Middle frontal gyrus (tissue), 1 donor: Measurements from ENCODE around the gene MACROD2.

ENCODE experiments used
- DNase-seq: peaks from one replicate; pipeline ENCODE4 v3.0.0-alpha.2; 2015; ENCODE audit warnings: low spot score; ENCODE audit errors: extremely low spot score

The MACROD2 gene

DNA sequence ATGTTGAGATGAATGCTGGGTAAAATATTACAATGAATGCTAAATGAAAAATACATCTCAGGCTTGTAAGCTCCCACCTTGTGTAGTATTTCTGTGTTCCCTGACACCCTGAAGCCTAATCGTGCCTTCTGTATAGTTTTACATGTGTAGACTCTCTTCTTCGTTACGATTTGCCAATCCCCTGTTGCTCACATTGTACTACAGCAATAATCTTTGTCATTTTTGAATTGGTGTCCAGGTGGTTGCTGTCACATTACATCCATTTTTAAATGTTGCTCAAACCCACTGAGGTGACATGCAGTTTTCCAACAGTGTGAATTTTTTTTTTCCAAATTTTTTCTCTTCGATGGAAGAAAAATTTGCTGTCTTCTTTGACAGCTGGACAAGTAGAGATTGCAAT lies 642.1 kb downstream of the MACROD2 start:
- no peak for DNase-seq

DNA sequence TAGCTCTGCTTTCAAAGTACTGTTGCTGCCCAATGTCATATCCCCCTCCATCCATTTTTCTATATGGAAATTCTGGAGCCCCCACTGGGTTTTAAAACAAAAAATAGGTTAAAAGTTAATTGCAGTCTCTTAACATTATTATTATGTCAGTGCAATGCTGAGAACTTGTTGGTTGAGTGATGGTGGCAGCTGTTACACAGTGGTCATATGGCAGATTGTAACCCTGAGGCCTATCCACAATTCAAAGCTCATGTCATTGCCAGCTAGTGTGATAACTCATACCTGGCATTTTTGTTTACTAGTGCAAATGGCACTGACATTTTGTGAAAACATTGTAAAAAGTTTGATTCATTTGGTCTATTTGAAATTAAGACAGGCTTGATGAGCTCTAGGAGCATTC lies 647.8 kb downstream of the MACROD2 start:
- DNase-seq: no peak

DNA sequence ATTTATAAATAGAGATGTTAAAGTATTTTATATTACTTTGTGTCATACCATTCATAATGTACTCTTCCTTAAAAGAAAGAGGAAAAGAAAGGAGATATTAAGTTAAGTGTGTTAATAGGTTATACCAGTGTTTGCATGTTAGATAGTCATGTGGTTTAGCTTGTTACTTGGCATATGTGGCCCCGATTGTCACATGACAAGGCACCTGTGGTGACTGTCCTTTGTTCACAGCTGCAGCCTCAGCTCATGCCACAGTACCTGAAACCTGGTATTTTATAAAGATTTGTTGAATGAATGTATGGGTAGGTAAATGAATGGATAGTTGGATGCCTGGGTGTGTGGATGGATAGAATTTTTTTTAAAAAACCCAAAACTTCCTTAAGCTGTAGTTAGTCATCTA lies 648.2 kb downstream of the MACROD2 start:
- no peak for DNase-seq

DNA sequence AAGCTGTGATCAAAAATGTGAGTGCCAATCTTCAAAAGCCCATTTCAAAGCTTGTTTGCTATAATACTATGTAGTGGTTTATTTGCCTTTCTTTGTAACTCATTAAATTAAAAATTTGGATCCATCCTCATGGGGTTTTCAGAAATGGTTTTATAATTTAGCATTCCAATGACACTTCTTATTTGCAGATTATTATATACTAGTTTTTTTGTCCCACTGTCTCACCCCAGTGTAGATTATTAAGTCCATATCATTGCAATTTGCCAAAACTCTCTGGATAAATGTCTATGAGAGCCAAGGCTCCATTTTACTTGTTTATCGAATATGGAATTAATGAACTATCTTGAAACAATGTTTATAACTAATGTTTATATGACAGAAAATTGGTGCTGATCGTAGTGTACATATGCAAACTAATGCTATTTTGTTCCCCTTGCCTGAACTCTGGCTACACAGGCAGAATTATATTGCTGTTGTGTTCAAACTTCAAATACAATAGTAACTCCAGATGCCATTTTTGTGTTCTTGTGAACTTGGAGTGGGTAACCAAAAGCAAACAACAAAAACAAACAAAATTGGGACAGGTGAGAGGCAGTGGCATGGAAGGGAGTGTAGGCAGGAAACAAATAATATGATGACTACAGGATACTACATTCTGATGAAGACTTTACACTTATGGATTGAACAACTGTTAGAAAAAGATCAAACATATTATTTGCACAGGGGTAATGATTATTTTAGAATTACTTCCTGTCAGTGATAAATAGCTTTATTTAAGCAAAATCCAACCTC lies 649.2 kb downstream of the MACROD2 start:
- DNase-seq: no peak

DNA sequence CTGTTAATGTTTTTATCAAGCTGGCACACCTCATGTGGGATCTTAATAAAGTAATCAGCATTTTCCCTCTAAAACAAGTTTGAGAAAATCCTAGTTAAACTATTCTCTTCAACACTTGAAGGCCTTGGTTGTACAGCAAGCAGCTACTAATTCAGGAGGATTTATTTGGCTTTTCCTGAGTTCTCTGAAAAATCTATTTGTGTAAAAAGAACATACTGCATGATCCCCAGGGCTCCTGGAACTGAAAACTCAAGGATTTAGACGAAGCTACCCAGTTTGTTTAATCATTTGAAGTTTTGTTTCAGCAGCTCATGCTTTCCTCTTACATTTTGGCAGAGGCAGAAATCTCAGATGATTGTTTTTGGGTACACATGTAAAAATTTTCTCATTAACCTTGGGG lies 651.7 kb downstream of the MACROD2 start:
- DNase-seq: no peak

DNA sequence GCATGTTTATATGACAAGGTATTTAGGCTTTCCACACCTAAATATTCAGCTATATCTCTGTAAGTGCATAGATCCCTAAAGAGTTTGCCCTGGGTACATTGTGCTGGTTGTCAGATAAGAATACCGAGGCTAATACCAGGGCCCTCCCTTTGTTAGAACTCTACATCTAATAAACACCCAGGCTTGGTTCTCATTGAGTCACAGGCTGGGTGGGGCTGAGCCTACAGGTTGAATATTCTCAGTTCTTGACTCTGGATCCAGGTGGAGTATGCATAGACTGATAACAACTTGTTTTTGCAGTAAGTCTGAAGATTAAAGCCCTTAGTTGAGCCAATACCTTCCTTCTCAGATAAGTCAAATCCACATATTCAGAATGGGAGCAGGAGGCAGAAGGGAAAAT lies 654.3 kb downstream of the MACROD2 start:
- DNase-seq: no peak

DNA sequence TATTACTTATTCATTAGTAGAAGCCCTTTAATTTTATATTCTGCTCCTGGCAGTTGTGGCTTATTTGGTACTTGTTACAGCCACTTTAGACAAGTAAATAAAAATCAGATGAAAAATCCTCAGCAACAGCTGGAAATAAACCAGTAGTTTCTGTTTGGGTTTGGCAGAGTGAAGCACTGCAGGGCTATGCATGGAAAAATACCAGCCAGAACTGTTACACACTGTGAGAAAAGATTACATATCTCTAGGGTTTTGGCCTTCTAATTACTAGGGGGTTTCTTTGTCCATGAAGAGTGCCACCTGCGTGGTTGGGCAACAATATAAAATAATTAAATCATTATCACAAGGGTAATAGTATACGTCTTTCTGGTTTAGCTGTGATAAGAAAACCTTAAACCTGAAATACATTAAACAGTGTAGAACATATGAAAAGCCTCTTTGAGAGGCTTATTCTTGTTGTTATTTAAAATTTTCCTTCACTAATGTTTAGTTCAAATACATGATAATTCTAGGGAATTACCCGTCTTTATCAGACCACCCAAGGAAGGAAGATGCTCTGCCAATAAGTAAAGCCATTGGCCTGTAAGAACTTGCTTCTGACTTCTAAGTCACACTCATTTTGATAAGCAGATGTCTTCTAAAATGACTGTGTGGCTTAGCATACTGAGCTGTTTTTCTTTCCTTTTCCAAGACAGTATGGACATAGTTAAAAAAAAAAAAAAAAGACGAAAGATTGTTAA lies 662.1 kb downstream of the MACROD2 start:
- DNase-seq: no peak

DNA sequence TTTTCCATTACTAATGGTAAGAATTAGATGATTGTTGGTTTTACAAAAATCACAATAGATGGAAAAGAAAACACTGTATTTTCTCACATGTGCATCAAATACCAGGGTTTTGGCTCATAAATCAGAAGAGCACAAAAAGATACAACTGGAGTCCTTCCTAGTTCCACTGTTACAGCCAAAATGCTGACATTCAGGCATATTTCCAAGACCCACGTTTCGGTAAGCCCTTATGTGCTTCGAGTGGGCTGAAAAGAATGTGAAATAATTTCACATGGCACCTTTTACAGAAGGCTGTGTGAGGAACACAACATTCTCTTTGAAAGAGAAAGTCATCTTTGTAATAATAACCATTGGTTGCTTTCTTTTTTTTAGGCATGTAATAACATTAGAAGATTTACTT lies 668.8 kb downstream of the MACROD2 start:
- DNase-seq: no peak

DNA sequence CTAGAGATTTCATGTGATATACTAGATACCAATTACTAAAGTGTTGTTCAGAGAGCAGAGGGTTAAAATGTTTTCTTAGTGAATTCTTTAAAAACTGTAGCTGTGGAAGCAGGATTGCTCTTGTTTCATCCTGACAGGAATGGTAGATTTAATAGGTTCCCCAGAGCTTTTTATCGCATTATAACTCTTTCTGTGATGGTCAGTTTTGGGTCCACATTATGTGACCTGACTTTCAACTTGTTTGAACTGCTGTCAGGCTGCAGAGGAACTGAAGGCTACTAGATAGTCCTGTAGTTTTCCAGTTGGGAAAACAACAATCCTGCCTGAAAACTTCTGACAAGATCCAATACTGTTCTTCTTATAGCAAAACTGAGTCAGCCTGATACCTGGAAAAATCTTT lies 671.4 kb downstream of the MACROD2 start:
- DNase-seq: no peak

DNA sequence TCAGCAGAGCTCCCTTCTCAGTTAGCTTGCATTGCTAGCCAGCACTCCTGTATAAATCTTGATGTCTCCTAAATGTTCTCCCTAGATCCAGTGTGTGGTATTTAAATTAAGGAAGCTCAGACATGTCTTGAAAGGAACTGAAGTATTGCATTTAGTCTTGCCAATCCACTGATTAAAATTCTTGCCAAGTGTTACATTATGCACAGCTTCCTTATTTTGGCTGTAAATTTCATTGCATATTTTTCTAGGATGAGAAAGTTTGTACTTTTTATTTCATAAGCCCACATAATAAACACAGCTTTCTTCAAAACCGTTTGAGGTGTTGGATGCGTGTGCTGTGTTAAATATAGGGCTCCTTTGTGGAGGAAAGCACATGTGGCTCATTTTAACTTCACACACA lies 671.9 kb downstream of the MACROD2 start:
- DNase-seq: peak; percentile 37

DNA sequence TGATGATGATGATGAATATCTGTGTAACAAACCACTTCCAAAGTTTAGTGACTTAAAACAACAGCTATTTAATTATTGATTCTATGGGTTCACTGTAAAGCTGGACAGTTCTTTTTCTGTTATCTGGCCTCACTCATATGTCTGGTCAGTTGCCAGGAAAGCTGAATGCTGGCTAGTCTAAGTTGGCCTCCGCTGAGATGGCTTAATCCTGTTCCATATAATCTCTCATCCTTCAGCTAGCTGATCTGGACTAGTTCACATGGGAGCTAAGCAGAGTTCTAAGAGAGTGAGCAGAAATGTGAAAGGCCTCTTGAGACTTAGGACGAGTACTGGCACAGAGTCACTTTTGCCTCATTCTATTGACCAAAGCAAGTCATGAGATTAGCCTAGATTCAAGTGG lies 676.8 kb downstream of the MACROD2 start:
- no peak for DNase-seq

DNA sequence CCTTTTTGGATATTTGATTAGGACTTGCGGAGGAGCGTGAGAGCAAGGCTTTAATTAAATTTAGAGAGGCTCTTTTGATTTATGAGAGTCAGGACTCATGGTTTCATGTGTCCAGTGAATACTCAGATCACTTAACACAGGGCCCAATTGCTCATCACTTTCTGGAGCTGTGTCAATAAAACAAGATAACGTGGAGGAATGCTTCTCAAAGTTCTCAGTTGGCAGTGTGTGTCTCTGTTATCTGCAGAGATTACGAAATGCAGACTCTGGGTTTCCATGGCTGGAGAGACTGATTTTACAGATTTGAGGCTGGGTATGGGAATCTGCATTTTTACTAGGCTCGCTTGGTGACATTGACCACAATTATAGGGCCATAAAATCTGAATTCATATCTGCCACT lies 677.8 kb downstream of the MACROD2 start:
- DNase-seq: no peak

DNA sequence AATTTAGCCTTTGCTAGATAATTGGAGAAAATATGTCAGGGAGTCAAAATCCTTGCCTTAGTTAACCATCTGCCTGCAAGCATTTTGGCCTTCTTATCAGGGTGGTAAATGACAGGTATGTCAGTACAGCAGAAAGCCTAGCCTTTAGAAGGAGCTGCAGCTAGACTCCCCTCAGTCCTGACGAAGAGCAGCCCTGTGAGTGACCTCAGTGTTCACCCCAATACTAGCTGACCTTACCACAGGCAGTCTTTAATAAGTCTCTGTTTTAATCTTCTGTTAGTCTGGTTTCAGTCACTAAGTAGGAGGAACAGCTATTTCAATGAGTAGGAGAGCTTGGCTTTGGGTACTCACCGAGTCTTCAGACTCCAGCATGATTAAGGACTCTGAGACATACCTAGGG lies 682.1 kb downstream of the MACROD2 start:
- DNase-seq: no peak

DNA sequence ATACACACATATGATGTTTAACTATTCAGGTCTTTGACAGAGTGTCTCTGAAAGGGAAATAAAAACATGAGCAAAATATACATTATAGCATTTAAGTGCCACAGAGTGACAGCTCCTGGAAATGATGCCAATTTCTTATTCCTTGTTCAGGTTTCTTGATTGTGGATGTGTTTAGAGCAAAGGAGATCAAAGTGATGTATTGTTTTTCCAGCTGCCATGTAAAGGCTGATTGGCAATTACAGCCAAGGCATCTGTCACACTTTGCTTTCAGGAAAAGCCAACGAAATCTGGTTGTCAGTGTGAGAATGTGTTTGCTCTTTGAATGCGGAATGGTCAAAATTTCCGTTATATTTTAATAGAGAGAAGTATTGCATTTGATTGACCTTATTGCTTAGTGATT lies 689.9 kb downstream of the MACROD2 start:
- DNase-seq: no peak

DNA sequence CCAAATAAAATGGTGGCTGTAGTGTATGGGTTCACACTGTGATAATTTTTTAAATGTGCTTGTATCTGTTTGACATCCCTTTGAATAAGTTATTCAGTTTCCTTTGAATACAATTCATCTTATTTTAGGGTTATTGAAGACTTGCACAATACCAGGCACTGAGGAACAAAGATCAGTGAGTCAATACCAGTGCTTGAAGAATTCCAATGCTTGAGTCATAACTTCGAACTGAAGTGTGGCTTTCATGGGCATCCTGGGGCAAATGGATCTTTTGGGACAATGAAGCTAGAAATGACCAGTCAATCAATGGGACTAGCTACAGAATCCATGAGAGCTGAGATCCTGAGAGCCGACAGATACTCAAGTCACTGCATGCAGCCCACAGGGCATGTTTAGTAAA lies 692.0 kb downstream of the MACROD2 start:
- DNase-seq: no peak

DNA sequence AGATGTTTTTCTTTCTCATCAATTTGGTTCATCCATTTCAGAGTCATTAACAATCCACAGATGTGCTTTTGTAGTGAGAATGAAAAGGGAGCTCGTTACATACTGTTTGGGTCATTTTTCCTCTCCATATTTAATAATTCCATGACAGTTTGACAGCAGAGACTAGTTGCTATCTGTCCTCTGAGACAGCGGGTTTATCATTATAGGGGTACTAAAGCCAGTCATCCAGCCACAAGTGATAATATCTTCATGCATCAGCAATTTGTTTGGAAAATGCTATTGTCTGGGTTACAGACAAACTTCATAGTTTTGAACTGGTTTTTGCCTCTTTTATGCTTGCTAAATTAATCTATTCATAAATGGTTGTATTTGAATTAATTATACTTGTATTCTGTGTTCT lies 692.7 kb downstream of the MACROD2 start:
- DNase-seq: no peak

DNA sequence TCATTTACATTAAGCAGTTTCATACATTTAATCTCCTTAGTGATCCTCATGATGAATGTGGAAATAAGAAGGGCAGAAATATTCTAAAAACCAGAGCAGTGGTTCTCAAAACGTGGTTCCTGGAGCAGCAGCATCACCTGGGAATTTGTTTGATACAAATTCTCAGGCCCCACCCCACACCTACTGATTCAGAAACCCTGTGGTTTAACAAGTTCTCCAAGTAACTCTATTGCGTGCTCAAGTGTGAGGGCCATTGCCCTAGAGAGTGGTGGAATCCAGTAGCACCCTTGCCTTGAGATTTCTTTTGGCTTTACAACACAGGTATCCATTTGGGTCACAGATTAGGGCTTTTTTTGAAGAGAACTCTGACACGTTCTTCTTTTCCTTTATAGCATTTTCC lies 696.7 kb downstream of the MACROD2 start:
- DNase-seq: no peak

DNA sequence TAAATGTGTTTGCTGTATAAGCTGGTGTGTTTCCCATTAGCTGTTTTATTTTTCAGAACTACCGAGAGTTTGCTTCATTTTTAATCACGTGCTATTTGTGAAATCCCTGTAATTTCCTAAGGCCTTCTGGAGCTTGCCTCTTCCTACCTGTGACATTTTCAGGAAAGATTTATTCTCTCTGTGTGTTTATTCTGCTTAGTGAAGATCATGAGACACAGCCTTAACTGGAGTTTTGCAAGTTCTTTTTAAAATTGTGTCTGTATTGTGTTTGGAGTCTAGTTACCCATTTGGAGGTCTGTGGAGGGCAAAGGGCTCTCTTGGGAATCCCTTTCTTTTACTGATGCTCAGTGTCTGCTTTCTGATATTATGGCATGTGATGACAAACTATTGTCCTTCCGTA lies 701.2 kb downstream of the MACROD2 start:
- no peak for DNase-seq

DNA sequence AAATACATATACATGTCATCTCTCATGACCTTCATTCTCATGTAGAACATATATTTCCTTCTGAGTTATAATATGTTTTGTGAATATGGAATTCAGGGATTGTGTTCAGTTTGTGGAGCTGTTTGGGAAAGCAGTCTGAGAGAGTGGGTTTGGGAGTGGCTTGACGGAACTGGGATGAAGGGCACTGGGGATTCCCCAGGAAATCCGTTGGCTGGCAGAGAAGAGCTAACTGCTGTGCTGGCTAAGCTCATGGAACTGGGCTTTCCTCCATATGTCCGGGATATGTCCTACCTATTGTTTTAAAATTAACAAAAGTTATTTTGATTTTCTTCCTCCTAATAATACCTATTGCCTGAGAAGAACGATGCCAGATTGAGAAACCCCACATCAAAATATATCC lies 701.6 kb downstream of the MACROD2 start:
- no peak for DNase-seq

DNA sequence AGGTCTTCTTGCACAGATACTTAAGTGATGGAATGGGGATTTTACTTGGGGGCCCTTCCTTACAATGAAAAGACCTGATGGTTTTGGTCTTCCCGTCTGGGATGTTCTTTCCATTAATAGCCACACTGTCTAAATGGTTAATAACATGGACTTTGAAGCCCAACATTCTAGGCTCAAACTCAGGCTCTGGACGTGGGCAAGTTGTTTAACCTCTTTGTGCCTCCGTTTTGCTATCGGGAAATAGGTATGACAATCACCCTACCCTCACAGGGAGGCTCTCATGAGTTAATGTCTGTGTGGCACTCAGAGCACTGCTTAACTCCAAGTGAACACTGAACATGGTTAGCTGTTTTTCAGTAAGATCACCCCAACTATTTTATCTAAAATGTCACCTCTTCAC lies 702.8 kb downstream of the MACROD2 start:
- no peak for DNase-seq

DNA sequence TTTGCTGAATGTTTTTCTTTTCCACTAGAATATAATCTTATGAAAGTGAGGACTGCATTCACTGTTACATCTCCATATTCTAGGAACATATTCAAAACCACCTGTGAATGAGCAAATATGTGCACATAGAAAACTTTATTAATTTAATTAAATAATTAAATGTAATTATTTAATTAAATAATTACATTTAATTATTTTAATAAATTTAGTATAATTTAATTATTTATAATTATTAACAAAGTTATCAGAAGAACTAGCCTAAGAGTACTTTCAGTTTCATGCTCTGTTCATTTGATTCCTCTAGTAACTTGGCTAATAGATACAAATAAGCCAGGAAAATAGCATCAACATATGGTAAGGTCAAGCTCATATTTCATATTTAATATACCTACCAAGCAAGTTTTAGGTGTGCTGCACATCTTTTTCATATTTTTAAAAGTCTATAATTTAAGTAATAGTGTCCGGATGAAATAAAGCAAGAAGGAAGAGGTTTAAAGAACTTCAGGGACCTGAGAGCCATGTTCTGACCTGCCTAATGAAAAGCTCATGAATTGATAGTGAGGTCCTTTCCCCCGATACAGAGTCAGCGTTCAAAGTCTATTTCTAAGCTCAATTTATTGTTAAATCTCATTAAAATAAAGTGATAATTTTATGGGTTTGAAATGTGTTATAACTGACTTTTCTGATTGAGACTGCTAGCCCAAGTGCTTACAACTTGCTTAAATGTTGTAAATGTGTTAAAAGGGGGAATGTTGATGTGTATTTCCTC lies 703.5 kb downstream of the MACROD2 start:
- no peak for DNase-seq

DNA sequence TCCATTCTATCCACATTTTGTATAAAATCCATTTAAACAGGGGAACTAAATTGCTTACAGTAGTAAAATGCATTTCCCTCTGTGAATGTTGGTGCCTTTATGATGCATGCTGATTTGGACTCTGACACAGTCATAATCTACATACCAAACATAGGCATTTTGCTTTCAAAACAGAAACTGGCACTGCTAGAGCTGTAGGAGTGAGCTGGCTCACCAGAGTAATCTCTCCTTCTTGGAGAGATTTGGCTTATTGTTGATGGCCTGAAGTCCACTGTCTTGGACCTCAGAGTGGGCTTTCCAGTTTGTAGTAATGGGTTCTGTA lies 705.3 kb downstream of the MACROD2 start:
- peak; percentile 13 for DNase-seq
